ENCODE results near the gene CYB5RL.
"Not testable (repeated sequence)": the region's sequence is repeated elsewhere in the genome, so short reads cannot be mapped to it uniquely, and the experiment has no call there.

Gene CYB5RL

DNA sequence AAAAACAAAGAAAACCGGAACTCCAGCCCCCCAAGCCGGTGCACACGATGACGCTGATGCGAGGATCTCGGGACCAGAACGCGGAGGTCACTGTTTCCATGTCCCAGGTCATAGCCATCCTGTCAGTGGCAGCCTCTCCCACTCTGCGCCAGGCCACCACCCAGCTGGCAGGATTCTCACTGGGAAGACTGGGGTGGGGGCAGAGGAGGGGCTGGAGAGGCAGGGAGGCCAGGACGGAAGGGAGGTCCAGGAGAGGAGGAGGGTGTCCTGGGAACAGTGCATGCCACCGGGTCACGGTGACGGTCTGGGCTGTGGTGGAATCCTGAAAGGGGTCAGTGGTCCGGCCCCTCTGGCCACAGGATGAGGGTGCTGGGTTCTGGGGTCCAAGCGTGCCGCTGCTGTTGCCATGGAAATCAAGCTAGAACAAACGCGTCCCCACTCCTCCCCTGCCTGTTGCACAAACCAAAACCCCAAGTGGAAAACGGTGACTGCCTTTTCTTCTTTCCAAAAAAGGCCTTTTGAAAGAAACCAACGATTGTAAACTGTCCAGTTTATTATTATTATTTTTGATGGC is 26.2 kb upstream of the CYB5RL start:
- DNase-seq = no peak

DNA sequence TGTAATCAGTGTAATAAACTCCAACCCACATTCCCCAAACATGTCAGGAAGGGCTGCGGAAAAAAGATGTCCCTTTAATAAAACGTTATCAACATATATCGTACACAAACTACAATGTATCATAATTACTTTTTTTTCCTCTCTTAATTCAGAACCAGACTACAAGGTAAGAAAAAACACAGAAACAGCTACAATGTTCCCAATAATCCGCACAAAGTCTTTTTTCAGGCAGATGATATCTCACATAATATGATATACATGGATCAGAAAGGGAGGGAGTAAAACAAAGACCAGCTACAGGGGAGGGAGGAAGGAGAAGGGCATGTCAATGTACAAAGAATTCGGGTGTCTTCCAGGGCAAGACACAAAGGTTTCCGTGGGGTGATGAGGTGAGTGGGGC is 25.5 kb upstream of the CYB5RL start:
- no peak for DNase-seq

DNA sequence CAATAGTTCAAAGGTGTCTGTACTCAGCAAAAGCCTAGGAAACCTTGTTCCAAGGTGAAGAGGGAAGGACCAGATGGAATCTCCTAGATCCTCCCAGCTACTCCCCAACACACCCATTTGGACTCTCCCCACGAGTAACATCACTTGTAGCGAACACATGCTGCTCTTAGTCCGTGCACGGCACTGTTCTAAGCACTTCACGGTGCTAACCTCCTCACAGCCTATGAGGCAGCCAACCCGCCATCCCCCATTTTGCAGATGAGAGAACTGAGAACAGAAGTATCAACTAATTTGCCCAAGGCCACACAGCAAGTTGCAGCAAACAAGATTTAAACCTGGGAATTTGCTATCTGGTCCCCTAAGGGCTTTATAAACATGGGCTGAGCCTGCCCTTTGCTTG is 24.4 kb upstream of the CYB5RL start:
- no peak for DNase-seq

DNA sequence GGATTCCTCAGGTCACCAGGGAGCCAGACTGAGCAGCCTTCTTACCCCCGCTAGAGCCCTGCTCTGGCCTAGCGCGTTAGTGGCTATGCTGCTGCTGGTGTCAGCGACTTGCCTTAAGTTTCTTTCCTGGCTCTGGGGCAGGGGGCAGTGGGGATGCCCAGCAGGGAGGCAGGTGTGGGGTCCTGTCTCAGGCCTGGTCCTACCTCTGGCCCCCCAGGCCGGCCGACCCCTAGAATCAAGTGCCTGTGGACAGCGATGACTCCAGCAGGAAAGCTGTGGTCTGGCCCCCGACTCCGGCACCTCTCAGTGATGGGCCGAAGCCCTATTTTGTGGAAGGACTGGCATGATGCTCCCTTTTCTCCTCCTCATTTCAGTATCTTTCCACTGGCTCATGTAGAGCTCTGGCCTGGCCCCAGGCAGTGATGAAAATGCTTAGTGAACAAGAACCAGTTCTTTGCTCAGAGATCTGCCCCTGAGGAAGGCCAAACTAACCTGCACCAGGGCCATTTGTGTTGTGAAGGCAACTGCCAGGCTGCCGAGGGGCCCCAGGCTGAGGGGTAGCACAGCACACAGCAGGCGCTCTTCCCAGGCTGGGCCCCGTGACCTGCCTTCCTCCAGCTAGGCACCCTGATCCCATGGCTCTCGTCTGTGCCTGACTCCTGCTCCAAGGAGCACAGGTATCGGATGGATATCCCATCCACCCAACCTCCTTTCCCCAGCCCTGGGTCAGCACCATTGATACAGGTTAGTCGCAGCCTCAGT is 23.8 kb upstream of the CYB5RL start:
- no peak for DNase-seq

DNA sequence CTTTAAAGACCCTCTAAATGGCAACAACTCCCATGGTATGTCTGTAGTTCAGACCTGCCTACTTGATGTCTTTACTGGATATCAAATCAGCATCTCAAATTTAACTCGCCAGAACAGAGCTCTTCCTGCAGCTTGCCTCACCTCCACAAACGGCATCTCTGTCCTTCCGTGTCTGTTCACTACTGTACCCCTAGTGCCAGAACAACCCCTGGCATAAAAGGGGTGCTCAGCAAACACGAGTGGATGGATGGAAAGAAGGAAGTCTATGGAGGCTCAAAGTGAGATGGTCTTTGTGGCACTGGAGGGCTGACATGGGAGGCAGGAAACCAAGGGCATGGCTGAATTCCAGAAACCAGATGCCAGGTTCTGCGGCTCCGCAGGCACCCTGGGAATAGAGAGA is 22.9 kb upstream of the CYB5RL start:
- no peak for DNase-seq

DNA sequence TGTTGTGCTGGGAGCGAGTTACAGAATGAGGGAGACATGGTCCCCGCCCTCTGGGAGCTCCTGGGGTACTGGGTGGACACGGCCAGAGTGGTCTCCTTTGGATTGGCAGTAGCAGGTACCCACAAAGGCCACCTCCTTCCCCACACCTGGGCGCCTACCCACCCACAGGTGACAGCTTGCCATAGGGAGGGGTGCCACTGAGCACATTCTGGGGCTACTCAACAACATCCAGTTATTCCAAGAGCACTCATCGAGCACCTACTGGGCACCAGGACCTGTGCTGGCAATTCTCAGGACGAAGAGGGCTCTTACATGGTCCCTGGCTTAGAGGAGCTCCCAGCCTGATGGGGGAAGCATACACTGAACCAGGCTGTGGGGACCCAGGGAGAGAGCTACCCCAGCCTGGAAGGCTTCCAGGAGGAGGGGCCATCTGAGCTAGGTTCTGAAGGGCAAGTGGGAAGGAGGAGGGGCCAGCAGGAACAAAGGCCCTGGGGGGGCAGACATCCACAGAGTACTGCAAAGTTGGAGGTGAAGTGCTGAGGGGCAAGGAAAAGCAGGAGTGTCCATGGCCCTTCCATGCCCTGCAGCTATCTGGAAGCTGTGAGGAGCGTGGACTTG is 22.1 kb upstream of the CYB5RL start:
- no peak for DNase-seq

DNA sequence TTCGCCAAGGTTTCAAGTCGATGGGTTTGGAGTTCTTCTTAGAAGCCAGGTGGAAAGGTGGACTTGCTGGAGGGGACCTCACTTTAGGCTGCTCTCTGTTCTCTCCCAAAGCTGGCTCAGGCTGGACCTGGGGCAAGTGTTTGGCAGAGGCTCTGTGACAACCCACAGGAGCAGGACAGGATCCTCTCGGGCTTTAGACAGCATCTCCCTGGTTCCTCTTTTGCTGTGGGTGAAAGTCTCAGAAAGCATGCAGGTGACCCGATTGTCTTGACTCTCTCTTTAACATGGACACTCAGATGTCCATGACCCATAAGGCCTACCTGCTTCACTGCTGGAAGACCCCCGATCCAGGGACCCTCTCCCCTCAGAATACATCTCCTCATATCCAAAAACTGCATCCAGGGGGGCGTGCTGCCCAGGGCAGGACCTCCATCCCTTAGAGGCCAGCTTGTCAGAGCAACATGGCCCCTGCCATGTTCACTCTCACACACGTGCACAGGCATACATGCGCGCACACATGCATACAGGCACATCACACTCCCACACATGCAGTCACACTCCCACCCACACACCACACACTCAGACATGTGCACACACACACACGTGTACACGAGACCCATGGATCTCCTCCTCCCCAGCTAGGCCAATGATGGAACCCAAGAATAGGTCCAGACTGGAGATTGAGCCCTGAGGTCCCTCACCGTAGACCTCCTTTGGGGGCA is 21.4 kb upstream of the CYB5RL start:
- DNase-seq = peak in 1 of 2 donors; percentile 39

DNA sequence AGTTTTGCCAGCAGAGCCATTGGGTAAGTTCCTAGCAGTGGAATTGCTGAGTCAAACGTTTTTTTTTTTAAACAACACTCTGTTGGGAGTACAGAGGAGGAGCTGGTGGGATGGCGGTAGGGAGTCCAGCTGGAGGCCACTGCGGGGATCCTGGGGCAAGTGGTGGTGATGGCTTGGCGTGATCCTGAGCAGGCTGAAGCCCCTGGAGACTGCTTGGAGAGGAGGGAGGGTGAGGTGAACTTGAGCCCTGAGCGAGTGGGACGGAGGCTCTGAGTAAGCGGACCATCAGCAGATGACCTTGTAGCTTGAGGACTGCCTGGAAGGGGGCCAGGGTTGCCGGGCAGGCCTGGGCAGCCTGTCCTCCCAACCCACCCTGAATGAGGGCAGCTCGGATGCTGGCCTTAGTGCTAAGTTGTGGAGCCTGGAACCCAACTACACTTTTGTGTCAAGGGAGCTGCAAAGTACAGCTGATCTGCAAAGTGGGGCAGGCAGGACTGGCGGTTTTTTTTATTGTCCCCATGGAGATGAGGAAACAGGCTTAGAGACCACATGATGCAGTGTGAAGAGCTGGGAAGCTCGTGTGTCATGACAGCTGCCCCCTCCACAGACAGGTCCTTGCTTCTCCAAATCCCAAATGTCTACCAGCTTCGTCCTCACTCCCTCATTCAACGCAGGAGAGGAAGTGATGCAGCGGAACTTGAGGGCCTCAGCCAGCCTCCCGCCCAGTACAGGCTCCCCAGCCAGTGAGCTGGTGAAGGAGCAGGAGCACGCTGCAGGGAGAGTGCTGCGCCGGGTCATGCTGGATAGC is 20.4 kb upstream of the CYB5RL start:
- DNase-seq = peak; percentile 86 to 90

DNA sequence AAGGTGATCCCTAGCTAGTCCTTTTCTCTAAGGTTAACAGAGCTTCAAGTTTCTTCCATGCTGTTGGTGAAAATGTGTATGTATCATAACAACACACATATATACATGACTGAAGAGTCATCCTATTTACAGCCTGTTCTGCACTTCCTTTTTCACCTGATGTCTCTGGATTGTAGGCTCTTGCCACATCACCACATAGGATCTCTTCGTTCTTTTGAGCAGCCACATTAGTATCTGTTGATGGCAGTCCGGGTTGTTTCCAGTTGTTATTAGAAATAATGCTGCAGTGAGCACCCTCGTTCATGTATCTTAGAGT is 19.8 kb upstream of the CYB5RL start:
- peak; percentile 23 to 55 for DNase-seq

DNA sequence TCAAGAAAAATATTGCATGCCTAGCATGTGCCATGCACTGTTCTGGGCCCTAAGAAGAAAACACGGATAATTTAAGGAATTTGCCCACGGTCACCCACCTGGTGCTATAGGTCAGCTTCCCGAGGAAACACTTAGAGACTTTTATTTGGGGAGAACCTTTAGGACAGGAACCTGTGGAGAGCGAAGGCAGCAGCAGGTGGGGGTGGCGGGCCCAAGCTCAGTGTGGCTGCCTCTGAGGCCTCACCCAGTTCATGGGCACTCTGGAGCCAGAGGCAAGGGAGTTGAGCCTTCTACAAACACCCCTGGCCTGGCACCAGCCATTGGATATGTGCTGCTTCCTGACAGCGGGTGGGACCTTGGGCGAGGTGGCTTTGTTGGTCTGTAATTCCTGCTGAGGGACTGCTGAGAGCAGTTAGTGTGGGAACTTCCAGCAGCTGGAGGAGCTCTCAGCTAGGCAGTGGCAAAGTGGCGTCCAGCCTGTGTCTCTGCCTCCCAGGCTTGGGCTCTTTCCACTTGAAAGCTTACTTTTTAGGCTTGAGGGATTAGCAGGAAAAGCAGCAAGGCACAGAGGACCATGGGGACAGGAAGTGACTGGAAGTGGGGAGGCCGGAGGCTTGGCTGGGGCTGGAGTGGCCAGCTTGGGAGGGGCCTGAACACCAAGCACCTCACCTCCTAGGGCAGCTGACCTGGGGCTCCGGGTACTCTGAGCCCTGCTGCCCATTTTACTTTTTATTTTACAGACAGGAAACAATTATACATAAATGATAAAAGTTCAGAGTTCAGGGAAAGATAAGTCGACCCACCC is 19.3 kb upstream of the CYB5RL start:
- no peak for DNase-seq

DNA sequence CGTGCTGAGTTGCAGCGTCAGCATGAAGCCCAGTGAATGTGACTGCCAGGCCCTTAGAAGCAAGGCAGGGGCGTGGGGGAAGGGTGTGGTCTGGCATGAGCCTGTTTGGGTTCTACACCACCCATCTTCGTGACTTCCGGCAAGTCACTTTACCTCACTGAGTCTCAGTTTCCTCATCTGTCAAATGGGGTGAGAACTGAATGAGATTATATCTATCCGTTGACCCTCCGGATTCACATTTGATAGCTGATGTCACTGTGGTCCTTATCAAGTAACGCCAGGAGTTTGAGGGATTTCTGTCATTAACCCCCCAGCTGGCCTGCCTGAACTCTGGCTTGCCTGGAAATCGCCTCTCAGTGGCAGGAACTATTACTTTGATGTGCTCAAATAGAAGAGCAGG is 15.7 kb upstream of the CYB5RL start:
- no peak for DNase-seq

DNA sequence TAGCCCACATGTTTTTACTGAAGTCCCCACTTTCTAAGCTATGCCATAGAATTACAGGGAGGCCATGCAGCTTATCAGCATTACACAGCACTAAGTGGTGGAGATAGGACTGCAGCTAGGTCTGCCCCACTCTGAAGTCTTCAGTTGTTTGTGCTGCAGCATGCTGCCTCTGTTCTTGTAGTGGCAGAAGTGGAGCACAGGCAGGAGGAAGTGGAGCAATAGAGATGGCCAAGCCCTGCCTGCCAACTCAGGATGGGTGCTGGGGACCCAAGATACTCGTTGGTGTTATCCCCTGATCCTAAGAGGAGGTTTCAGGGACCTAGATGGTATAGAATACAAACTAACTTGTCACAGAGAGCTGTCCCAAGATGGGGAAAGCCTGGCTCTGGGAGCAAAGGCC is 13.0 kb upstream of the CYB5RL start:
- no peak for DNase-seq

DNA sequence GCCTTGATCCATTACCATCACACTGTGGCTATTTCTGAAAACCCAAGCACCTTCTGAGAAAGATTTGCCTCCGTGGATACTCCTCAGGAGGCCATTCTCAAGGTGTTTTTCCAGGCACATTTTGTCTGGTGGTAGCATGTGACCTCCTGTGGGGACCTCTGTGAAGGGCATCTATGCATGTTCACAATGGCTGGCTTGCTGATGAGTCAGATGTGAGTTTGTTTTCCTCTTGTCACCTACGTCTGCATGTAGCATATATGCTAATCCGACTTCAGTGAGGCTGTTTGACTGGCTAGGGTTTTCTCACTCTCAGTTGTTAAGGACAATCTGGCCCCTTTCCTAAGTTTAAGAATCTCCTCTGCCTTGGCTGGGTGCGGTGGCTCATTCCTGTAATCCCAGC is 8.1 kb upstream of the CYB5RL start:
- DNase-seq = not testable (repeated sequence)

DNA sequence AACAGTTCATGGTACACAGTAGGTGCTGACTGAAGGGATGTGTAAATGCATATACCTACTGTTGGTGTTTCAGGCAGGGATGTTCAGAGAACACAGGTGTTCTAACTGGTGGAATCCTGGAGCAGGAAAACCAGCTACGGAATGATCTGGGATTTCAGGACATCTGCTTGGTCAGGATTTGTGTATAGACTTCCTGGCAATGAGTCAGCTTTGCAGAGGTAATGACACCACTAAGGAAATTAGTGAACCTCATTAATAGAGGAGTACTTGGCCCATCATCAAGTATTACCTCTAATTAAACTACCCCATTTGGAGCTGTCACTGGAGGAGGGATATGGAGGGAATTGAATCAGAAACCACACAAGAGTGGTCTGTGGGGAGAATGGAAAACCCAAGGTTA is 7.5 kb upstream of the CYB5RL start:
- no peak for DNase-seq

DNA sequence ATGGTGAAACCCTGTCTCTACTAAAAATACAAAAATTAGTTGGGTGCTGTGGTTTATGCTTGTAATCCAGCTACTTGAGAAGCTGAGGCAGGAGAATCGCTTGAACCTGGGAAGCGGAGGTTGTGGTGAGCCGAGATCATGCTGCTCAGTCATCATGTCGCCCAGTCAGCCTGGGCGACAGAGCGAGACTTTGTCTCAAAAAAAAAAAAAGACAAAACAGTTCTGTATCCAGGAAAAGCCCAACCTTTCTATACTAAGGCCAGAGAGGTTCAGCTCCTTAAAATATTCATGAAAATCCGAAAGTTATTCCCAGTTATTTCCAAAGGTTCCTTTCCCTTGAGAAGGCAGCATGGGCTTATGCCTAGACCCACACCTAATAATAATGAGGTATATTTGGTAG is 4.4 kb upstream of the CYB5RL start:
- DNase-seq = no peak

DNA sequence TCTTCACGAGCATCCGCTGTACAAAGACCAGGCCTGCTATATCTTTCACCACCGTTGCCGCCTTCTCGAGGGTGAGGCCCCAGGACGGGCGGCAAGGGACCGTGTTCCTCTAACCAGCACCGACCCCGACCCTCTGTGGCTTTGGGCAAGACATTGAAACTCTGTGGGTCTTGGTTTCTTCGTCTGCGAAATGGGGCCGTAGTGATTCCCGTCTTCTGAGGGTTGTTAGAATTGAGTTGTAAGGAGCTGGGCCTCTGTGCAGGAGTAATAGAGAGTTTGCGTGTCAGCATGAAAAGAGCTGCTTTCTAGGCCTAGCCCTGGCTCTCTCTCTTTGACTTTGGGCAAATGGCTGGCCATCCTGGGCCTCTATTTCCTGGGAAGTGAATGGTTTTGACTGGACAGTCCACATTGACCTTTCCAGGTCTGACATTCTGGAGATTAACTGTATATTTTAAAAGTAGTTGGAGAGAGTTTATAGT is 728 bp upstream of the CYB5RL start:
- no peak for DNase-seq

DNA sequence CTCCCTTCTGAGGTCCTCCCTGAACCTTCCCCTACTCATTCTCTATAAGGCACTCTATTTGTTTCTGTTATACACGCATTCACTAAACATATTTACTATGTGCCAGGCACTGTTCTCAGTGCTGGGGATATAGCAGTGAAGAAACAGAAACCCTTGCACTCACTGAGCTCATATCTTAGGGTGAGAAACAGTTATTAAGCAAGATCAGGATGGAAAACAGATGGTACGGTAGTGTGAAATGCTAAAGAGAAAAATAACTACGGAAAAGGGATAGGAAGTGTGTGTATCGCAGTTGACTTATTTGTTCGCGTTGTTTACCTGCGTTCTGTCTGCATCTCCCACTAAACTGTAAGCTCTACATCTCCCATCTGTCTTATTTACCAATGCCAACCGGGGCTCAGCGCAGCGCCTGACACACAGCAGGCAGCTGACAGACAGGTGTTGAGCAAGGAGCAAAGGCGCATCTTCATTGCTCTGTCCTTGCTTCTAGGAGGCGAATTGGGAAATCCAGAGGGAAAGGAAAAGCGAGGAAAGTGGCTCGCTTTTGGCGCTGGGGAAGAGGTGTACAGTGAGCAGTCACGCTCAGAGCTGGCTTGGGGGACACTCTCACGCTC is 572 bp downstream of the CYB5RL start:
- peak; percentile 22 to 28 for DNase-seq

DNA sequence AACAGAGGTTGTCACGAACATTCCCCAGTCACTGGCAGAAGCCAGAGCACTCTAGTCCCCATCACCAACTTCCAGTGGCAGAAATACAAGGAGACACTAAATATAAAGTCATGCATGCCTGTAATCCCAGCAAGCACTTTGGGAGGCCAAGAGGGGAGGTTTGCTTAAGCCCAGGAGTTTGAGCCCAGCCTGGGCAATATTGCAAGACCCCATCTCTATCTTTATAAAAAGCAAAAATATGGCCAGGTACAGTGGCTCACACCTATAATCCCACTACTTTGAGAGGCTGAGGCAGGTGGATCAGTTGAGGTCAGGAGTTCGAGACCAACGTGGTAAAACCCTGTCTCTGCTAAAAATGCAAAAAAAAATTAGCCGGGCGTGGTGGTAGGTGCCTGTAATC is 6.4 kb downstream of the CYB5RL start:
- no peak for DNase-seq

DNA sequence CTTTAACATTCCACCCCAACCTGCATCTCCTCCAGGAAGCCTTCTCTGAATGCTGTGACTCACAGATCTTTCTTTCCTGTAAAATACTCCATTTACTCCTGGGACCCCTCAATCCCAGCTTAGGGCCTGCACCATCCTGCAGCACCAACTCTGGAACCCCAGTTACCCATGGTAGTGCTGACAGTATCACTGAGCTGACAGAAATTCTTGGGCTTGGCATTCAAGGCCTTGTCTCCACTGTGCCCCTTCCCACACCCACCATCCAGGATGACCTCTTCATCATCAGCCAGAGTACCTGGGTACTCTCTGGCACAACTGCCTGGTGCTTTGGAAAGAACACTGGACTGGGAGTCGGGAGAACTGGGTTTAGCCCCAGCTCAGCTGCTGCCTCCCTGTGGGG is 8.3 kb downstream of the CYB5RL start:
- DNase-seq = no peak

DNA sequence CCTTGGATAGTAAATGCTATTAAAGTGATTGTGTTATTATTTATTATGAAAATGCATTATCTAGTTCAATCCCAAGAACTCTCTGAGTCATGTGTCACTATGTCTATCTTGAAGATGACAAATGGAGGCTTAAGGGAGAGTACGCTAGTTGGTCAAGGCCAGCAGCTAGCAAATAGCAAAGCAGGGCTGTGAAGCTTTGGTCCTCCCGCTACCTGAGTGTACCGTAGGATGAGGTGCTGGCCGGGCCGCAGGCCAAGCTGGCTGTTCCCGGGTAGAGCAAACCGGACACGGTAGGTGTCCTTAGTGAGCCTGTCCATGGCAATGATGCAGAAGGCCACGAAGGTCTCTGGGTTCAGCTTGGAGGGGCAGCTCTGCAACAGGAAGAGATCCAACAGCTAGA is 9.3 kb downstream of the CYB5RL start:
- no peak for DNase-seq

DNA sequence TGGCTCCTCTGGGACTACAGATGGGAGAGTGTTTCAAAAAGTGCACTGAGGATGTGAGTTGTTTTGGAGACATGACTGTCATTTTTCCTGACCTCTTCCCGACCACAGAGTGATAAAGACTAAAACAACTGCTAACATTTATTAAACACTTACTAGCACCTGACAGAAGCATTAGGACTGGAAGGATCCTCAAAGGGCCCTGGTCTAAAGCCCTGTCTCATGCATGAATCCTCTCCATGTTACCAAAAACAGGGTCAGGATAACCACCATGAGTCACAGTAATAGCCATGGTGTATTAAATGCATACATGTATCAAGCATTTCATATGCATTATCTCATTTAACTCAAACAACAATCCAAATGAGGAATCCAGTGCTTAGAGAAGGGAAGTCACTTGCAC is 11.5 kb downstream of the CYB5RL start:
- DNase-seq = no peak
